HepG2 (cell line): ENCODE data around the gene RBBP8NL.

Experiments used
- EEA1 ChIP-seq: sonication (generic); formaldehyde crosslinking; IDR thresholded peaks from 2 replicates; pipeline ENCODE4 v1.5.1; 2020; ENCODE audit warnings: mild to moderate bottlenecking, missing genetic modification reagents, borderline replicate concordance
- HMG20B ChIP-seq: conservative IDR thresholded peaks from 2 replicates; pipeline ENCODE4 v1.6.1; 2016; ENCODE audit warnings: missing genetic modification reagents, missing compliant biosample characterization
- MLLT10 ChIP-seq: sonication (generic); formaldehyde crosslinking; IDR thresholded peaks from 2 replicates; pipeline ENCODE4 v1.4.0; 2020; ENCODE audit warnings: missing genetic modification reagents
- POLR2AphosphoS2 ChIP-seq: IDR thresholded peaks from 2 replicates; pipeline ENCODE4 v1.6.1; 2011; ENCODE audit warnings: low read depth, low read length, improper control_type of control experiment
- SIX4 ChIP-seq: sonication (generic); formaldehyde crosslinking; IDR thresholded peaks from 2 replicates; pipeline ENCODE4 v1.4.0; 2020; ENCODE audit warnings: missing genetic modification reagents
- SMC3 ChIP-seq: IDR thresholded peaks from 2 replicates; pipeline ENCODE4 v1.6.1; 2011; ENCODE audit warnings: low read length, improper control_type of control experiment
- ZNF670 ChIP-seq: sonication (generic); formaldehyde crosslinking; IDR thresholded peaks from 2 replicates; pipeline ENCODE4 v1.8.0; 2022; ENCODE audit warnings: mild to moderate bottlenecking, missing genetic modification reagents, borderline replicate concordance
- ZZZ3 ChIP-seq: sonication (generic); formaldehyde crosslinking; IDR thresholded peaks from 2 replicates; pipeline ENCODE4 v1.4.0; 2020; ENCODE audit warnings: missing genetic modification reagents, mild to moderate bottlenecking, borderline replicate concordance
- TF ChIP-seq, protein P1 (sequence below): sonication (generic); formaldehyde crosslinking; IDR thresholded peaks from 2 replicates; pipeline ENCODE4 v1.5.0; 2020; ENCODE audit warnings: mild to moderate bottlenecking, missing genetic modification reagents, moderate library complexity

DNA sequence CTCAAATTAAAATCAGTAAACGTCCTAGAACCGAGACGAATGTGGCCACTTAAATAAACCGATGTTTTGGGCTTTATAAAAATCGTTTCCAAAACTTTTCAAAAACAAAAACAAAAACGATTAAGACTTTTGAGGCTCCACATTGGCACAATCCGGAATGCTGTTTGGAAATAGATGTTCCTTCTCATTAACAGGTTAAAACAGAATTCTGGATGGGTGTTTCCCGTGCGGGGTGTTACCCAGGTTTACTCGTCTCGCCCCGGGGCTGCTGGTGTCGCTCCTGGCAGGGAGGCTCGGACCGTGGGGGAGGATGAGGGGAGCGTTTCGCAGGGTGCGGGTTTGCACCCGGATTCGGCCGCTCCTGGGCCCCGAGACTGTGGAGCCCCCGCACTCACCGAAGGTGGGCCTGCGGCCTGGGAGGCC, 47.3 kb upstream of the RBBP8NL start:
- TF ChIP-seq SIX4 (CRISPR knock-in tag) = no peak
- TF ChIP-seq HMG20B (CRISPR knock-in tag) = no peak
- TF ChIP-seq, protein P1, sequence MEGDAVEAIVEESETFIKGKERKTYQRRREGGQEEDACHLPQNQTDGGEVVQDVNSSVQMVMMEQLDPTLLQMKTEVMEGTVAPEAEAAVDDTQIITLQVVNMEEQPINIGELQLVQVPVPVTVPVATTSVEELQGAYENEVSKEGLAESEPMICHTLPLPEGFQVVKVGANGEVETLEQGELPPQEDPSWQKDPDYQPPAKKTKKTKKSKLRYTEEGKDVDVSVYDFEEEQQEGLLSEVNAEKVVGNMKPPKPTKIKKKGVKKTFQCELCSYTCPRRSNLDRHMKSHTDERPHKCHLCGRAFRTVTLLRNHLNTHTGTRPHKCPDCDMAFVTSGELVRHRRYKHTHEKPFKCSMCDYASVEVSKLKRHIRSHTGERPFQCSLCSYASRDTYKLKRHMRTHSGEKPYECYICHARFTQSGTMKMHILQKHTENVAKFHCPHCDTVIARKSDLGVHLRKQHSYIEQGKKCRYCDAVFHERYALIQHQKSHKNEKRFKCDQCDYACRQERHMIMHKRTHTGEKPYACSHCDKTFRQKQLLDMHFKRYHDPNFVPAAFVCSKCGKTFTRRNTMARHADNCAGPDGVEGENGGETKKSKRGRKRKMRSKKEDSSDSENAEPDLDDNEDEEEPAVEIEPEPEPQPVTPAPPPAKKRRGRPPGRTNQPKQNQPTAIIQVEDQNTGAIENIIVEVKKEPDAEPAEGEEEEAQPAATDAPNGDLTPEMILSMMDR = no peak
- TF ChIP-seq EEA1 = no peak
- no peak for TF ChIP-seq ZZZ3
- TF ChIP-seq POLR2AphosphoS2 = no peak
- no peak for TF ChIP-seq MLLT10
- TF ChIP-seq SMC3 = no peak
- TF ChIP-seq ZNF670 (CRISPR knock-in tag) = no peak
